ENCODE data around the gene ECHS1.
"Not testable (repeated sequence)": the region's sequence is repeated elsewhere in the genome, so short reads cannot be mapped to it uniquely, and the experiment has no call there.

The ECHS1 gene

DNA sequence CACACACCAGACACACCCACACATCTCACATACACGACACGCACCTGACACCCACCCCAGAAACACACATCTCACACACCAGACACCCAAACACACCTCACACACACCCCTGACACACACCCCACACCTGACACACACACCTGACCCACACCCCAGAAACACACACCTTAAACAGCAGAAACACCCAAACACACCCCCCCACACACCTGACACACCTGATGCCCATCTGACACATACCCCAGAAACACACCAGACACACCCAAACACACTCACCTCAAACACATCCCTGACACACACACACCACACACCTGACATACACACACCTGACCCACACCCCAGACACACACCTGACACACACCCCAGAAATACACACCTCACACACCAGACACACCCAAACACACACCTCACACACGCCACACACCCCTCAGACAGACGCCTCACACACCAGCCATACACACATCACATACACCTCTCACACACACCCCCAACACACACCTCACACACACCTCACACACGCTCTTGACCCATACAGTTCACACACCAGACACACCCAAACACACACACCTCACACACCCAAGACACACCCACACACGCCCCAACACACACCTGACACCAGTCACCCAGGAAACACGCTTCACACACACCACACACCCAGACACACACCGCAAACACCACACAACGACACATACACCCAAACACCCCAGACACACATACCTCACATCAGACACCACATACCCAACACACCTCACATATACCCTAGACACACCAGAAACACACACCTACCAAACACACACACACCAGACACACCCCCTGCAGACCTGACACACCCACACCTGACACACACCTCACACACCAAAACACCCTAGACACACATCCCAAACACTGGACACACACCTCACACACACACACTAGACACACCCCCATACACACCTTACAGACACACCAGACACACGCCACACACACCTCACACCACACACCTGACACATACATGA lies 34.8 kb downstream of the ECHS1 start:
- no peak for DNase-seq

DNA sequence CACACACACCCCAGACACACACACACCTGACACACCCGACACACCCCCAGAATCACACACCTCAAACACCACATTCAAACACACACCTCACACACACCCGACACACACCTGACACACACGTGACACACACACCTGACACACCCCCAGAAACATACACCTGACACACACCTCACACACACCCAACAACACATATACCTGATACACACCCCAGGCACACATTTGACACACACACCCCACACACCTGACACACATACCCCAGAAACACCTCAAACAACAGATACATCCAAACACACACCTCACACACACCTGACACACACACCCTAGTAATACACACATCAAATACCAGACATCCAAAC lies 35.8 kb downstream of the ECHS1 start:
- DNase-seq = no peak

DNA sequence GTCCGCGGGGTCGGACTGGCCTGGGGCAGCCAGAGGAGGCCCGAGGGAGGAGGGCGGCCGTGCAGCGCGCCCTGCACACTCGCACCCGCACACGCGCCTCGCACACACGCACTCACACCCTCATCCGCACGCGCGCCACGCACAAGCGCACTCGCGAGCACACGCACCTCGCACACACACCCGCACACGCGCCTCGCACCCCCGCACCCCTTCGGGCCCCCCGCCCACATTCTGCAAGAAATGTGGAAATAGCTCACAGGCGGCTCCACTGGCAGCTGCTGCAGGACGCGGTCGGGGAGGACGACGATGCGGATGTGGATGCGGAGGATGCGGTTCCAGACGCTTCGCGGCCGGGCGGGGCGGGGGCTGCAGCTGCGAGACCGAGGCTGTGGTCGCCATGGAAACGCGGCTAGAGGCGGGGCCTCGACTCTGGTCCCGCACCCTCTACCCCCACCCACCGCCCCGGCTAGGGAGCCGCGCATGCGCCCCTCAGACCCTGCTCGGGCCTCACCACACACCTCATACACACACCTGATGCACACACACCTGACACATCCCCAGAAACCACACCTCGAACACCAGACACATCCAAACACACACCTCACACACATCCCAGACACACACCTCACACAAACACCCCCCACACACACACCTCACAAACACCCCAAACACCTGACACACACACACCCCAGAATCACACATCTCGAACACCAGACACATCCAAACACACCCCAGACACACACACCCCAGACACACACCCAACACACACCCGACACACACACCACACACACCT lies 36.4 kb downstream of the ECHS1 start, which contains the start of gene CALY:
Gene CALY, minus strand, starts transcription at position 320 of the 793 bp plus-strand sequence. CDS start 7,907 bp downstream, outside the sequence.
- peak; percentile 37 for DNase-seq

DNA sequence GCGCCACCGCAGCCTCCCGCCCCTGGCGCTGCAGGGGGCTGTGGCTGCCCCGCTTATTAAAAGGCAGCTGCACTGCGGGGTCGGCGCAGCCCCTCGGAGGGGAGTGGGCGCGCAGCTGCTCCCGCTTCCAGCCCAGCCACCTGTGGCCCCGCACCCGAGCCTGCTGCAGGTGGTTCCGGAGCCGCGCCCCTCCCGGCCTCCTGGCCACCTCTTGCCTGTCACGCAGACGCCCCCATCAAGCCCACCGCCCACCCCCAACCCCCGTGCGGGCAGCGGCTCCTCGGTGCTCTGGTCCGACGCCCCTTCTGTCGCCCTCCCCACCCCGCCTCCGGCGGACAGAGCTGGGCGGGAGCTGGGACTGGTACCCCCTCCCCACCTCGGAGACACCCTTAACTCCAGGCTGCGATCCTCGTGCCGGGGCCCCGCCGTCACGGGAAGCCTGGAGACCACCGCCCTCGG lies 37.0 kb downstream of the ECHS1 start:
- no peak for DNase-seq

DNA sequence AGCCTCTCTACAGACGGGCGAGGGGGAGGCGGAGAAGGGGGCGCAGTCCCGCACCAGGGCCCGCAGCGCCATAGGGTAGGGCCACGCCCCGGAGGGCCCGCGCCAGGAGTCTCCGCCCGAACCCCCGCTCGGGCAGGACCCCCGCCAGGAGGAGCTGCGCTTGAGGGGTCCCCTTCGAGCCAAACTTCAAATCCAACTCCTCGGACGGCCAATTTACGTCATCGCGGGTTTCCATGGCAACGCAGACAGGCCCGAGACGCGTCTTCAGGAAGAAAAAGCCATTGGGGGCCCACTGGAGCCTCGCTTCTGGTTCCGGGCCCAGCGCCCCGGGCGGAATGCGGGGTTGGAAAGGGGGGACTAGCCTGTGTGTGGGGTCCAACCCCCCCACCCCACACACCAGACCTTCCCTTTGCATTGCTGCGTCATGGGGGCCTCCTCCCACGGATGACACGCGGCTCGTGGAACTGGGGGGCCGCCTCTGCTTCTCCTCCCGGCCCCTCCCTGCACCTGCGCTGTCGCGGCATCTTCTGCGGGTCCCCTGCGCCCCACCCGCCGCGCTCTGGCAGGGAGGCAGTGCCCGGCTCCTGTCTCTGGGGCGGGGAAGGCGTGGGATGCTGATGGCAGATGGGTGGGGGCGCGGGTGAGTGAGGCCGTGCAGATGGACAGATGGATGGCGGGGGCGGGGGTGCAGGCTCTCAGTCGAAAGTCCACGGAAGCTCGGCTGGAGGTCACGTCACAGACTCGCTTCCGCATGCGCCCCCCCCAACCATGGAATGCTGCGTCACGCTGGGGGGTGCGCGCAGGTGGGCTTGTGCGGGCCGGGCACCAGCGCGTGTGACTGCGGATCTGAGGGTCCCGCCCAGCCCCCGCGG lies 37.7 kb downstream of the ECHS1 start:
- peak; percentile 78 for DNase-seq

DNA sequence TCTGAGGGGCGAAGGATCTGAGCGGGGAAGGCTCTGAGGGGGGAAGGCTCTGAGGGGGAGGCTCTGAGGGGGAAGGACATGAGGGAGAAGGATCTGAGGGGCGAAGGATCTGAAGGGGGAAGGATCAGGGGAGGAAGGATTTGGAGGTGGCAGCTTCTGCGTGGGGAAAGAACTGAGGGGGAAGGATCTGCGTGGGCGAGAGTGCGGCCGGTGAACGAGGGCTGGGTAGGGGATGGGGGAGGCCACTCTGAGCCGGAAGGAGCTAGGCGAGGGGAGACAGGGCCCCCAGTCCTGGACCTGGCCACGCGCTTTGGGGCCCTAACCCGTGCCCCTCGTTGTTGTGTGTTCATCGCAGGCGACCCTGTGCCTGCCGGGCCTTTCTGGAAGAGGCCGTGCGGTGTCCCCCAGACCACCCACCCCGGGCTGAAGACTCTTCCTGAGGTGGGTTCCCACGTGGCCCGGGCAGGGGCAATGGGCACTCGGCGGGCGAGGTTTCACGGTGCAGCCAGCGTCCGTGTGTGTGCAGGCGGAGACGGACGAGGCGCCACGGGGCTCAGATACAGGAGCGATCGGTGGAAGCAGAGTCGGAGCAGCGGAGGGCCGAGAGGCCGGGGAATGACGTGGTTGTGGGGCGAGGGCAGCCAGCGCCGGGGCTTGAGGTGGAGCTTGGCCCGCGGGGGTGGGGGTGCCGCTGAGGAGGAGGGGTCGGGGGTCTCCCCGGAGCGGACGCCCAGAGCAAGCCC lies 38.5 kb downstream of the ECHS1 start:
- no peak for DNase-seq

DNA sequence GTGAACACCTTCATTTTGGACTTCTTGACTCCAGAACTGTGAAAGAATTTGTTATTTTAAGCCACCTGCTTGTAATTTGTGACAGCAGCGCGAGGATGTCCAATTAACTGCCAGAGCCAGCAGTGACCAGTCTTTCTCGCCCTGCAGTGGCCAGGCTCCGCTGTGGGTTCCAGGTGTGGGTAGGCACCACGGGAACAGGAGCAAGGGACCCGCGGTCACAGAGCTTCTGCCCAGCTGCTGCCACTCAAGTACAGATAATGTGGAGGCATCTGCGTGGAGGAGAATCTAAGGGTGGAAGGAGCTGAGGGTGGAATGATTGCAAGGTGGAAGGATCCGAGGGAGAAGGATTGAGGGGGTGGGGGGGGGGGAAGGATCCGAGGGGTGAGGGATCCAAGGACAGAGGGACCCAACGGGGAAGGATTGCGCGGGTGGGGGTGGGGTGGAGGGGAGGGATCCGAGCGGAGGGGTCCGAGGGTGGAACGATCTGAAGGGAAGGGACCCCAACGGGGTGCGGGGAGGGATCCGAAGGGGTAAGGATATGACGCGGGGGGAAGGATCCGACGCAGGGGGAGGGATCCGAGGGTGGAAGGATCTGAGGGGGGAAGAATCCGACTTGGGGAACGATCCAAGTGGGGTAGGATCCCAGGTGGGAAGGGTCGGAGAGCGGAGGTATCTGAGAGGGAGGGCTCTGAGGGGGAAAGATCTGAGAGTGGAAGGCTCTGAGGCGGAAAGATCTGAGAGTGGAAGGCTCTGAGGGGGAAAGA lies 40.0 kb downstream of the ECHS1 start:
- DNase-seq = no peak

DNA sequence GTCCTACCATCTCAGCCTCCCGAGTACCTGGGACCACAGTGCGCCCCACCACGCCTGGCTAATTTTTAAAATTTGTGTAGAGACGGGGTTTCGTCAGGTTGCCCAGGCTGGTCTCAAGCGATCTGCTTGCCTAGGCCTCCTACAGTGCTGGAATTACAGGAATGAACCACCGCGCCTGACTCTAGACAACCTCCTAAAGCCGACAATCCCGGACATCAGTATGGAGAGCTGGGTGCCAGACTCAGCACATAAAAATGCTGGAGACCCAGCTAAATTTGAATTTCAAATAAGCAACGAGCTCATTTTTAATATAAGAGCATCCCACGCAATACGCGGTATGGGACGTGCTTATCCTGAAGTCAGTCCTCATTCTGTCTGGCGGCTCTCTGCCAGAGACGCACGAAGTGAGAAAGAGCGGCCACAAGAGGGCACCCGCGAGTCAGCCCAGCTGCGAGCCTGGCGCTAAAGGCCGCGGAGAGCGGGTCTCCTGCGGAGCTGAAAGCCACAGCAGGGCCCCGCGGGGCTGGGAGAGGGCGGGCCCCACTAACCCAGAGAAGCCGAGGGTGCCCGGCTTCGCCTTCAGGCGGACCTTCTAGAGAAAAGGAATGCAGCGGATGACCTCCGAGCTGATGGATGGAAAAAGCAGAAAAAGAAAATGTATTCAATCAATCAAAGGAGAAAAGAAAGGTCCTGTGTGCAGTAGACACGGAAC lies 43.5 kb downstream of the ECHS1 start:
- peak; percentile 93 for DNase-seq

DNA sequence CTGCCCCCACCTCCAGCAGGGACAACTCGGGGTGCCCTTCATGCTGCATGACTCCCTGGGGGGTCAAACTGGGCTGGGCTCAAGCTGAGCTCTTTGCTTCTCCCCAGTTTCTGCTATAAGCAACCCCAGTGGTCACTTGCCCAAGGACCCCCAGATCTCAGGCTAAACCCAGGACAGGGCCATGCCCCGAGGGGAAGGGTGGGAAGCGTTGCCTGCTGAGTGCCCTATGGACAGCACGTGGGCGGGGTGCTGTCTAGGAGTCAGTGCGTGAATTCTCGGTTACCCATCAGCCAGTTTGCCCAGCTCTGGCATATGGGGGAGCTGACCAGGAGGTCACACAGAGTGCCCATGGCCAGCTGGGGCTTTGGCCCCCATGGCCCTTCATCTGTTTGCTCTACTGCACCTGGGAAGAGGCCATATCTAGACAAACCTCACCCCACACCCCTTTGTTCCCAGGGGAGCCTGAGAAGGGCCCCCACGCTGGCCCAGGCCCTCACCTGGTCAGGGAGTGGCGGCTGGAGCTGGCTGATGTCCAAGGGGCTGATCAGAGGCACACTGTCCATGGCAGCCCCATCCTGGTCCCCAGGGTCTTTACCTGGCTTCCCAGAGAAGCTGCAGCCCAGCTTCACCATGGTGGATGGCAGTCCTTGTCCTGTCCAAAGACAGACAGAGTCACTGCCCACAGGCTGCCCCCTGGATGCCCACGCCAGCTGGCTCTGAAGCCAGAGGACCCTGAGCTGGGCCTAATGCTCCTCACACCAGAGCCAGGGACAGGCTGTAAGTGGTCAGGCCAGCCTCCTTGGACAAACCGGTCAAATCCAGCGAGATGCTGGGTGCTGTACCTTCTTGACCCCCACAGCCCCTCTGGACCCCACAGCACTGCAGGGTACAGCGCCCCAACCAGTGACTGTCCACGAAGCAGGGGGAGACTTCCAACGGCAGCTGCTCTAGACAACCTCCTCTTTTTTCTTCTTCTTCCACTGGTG lies 44.5 kb downstream of the ECHS1 start:
- DNase-seq = no peak

DNA sequence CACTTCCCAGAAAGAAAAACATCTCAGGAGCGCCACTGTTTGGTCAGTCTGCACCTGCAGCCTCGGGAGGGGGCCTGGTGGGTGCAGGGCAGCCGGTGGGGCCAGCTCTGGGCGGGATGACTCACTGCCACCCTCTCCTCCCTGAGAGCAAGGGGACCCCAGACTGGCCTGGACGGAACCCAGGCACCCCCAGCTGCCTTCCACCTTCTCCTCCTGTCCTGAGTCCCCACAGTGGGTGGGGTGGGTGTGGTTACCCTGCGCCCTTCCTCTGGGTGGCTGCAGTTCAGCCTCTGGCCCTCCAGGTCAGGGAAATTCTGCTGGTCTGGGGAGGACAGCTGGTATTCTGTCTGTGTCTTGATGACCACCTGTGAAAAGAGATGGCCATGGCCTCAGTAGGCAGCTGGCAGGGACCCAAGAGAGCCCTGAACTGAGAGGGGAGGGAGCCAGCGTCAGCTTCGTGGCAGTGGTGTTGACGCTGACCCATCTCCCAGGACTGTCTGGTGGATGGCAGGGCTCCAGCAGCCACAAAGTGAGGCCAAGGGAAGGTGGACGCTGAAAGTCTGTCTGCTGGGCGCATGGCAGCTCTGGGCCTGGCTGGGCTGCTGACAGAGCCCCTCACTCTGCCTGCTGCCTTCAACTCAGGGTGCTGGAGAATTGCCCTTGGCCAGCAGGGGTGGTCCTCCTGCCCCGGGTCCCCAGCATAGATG lies 45.4 kb downstream of the ECHS1 start:
- no peak for DNase-seq

DNA sequence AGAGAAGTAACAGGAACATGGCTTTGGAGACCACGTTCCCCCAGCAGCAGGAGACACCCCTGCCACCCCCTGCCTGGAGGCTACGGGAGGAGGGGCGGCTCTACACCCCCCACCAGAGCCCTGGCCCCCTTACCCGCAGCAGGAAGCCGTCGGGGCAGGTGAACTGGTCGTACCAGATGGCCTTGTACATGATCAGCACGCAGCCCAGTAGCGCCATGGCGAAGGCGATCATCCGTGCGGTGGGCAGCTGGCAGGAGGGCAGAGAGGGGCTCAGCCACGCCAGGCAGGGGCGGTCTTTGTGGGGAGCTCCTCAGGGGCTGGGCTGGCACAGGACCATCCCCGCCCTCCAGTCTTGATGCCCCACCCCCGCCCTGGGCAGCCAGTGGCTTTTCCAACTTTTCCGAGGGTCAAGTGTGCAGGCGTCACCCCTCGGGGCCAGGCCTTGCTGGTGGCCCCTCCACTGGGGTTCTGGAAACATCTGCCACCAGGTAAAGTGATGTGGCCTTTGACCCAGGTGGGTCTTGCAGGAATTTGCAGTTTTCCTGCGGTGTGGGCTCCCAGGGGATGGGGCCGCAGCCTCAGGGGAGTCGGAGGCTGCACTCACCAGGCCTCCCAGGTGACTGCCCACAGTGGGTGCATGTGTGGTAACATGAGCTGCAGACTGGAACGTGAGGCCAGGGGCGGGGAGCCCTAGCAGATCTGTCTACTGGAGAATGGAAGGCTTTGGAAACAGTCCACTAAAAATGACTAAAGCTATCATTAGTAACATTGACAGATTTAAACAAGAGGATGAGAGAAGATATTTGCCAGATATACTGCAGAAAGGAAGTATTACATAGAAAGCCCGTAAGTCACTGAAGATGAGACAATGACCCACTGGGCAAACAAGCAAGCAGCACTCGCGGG lies 46.2 kb downstream of the ECHS1 start:
- no peak for DNase-seq

DNA sequence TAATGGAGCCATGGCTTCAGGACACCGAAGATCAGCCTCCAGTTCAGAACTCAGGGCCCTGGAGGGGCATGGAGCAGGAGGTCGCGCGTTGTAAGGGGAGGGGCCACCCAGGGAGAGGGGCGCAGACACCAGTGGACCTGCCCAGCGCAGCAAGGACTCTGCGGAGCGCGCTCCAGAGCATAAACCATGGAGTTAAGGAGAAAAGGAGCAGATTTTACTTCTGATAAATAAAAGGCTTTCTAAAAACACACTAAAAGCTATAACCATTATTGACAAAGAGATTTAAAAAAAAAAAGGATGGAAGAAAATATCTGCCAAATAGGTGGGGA lies 47.0 kb downstream of the ECHS1 start:
- DNase-seq = no peak

DNA sequence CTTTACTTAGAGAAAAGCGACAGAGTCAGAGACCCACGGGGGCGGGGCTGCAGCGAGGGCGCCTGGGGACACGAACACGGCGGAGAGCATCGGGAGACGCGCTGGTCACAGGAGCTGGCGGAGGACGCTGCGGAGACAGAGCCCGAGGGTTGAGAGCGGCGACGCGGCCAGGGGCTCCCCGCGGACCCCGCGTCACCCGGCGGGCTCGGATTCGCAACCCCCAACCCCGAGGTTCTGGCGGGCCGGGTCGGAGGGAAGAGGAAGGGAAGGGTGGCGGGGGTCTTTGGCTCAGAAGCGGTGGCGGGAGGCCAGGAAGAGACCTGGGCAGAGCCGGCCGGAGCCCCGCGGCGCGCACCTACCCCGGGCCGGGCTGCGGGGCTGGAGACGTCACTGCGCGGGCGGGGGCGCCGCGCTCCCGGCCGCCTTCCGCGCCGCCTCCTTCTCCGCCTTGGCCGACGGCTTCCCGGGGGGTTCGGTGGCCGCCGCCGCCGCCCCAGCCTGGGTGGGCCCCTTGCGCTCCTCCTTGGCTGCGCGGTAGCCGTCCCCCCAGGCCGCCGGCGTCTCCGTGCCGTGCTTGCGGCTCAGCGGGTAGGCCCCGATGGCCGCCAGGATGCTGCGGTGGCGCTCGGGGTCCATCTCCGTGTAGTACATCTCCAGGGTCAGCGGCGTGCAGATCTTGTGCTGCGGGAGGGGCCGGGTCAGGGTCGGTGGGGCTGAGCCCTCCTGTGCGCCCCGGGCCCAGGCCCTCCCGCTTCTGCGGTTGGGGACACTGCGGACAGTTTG lies 47.5 kb downstream of the ECHS1 start:
- no peak for DNase-seq

DNA sequence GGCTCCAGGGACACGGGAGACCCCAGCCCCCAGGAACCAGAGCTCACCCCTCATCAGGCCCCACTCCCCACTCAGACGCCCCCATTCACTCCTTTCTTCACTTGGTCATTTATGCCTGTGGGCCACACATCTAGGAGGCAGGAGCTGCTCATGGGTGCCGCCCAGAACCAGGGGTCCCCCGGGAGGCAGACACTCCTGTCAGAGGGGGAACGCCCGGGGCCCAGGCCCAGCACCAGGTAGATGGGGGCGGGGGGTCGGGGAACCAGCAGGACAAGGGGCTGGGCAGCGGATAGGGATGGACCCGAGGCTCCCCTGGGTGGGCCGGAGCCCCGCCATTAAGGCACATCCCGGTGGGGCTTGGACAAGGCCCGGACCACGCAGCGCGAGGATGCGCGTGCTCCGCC lies 48.3 kb downstream of the ECHS1 start:
- DNase-seq = no peak

DNA sequence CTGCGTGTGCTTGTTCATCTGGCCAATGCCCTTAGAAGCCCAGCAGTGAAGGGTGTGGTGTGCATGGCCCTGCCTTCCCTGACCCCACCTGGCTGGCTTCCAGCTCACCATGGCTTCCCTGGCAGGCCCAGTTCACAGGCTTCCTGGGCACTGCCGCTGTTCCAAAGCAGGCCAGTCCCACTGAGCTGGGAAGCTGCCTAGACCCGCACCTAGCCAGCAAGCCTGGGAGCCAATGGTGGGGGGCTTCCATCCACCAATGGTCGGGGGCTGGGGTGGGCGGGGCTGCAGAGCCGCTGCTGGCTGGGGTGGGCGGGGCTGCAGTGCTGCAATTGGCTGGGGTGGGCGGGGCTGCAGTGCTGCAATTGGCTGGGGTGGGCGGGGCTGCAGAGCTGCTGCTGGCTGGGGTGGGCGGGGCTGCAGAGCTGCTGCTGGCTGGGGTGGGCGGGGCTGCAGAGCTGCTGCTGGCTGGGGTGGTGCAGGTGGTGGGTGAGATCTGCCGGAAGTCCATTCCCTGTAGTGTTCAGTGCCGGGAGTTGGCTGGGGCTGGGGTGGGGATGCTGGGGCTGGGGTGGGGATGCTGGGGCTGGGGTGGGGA lies 48.9 kb downstream of the ECHS1 start:
- DNase-seq = peak; percentile 82

DNA sequence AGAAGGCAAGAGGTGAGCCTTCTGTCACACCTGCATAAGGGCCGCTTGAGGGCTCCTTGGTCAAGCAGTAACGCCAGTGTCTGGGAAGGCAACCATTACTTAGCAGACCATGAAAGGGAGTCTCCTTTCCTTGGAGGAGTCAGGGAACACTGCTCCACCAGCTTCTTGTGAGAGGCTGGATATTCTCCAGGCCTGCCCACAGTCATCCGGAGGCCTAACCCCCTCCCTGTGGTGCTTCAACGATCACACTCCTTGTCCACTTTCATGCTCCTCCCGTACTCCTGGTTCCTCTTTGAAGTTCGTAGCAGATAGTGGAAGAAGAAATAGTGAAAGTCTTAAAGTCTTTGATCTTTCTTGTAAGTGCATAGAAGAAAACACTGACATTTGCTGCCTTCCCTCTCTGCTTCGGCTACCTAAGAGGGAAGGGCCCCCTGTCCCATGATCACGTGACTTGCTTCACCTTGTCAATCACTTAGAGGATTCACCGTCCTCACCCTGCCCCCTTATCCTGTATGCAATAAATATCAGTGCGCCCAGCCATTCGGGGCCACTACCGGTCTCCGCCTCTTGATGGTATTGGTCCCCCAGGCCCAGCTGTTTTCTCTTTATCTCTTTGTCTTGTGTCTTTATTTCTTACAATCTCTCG lies 51.0 kb downstream of the ECHS1 start:
- DNase-seq = not testable (repeated sequence)

Data from hematopoietic multipotent progenitor cell treated with erythropoietin and hydrocortisone succinate and interleukin-3 and kit ligand, for 6 days (in vitro differentiated cells).